ENCODE data around the gene DRAP1.

Gene DRAP1

GRCh38 chr11:65882120-65883057 lies 36.8 kb upstream of the DRAP1 start:
- no peak for DNase-seq (ENCODE audit: low read depth)
- H3K4me3 ChIP-seq (ENCODE audit: control insufficient read depth, low read depth, low read length), result no peak overlapping the region
- no peak for TF ChIP-seq CTCF (IDR thresholded peaks at IDR 0.05; ENCODE audit: control insufficient read depth, insufficient read depth, low read depth, low read length, missing control alignments)

GRCh38 chr11:65883058-65883761 lies 36.0 kb upstream of the DRAP1 start:
- TF ChIP-seq CTCF (IDR thresholded peaks at IDR 0.05; ENCODE audit: control insufficient read depth, insufficient read depth, low read depth, low read length, missing control alignments), result no peak
- no peak for DNase-seq (ENCODE audit: low read depth)
- H3K4me3 ChIP-seq (ENCODE audit: control insufficient read depth, low read depth, low read length), result no peak overlapping the region

GRCh38 chr11:65883786-65884715 lies 35.2 kb upstream of the DRAP1 start:
- no peak overlapping the region for H3K4me3 ChIP-seq (ENCODE audit: control insufficient read depth, low read depth, low read length)
- no peak for TF ChIP-seq CTCF (IDR thresholded peaks at IDR 0.05; ENCODE audit: control insufficient read depth, insufficient read depth, low read depth, low read length, missing control alignments)
- no peak for DNase-seq (ENCODE audit: low read depth)

GRCh38 chr11:65884716-65885092 lies 34.5 kb upstream of the DRAP1 start:
- no peak overlapping the region for H3K4me3 ChIP-seq (ENCODE audit: control insufficient read depth, low read depth, low read length)
- peak; percentile 100 for TF ChIP-seq CTCF (IDR thresholded peaks at IDR 0.05; ENCODE audit: control insufficient read depth, insufficient read depth, low read depth, low read length, missing control alignments)
- no peak for DNase-seq (ENCODE audit: low read depth)

GRCh38 chr11:65885231-65885630 lies 34.0 kb upstream of the DRAP1 start:
- DNase-seq (ENCODE audit: low read depth), result no peak
- no peak overlapping the region for H3K4me3 ChIP-seq (ENCODE audit: control insufficient read depth, low read depth, low read length)
- no peak for TF ChIP-seq CTCF (IDR thresholded peaks at IDR 0.05; ENCODE audit: control insufficient read depth, insufficient read depth, low read depth, low read length, missing control alignments)
